Measurements from ENCODE around the gene OTUD1. TPM values are rescaled to one million over a fixed set of nuclear protein-coding genes. Genes with fewer than 3 reads are reported as not detected.

The OTUD1 gene
- total RNA-seq, 2 donors from 2014 or later = 13.3 to 18.4 TPM

- peaks cover 9% of the 10 kb centered on the region for H3K4me1 Mint-ChIP-seq (ENCODE audit: low read depth)
- H3K36me3 Mint-ChIP-seq (ENCODE audit: insufficient read depth in 2 of 2) = no peaks in the 10 kb centered on the region
- no peak overlapping the region for H3K27ac Mint-ChIP-seq
- no peaks in the 10 kb centered on the region for H3K27me3 Mint-ChIP-seq (ENCODE audit: low read depth)
- ATAC-seq (replicated peaks in 1 of 2) (no peak), DNase-seq (no peak)
- H3K4me3 Mint-ChIP-seq = no peak overlapping the region
- no peaks in the 10 kb centered on the region for H3K9me3 Mint-ChIP-seq
These were observed 18.9 kb downstream of the OTUD1 start for GRCh38 chr10:23457632-23458417.

GRCh38 chr10:23459308-23459939 lies 20.5 kb downstream of the OTUD1 start:
- H3K27ac Mint-ChIP-seq = no peak overlapping the region
- H3K36me3 Mint-ChIP-seq (ENCODE audit: insufficient read depth in 2 of 2) = no peaks in the 10 kb centered on the region
- ATAC-seq (replicated peaks in 1 of 2) (no peak), DNase-seq (no peak)
- no peak overlapping the region for H3K4me3 Mint-ChIP-seq
- no peaks in the 10 kb centered on the region for H3K27me3 Mint-ChIP-seq (ENCODE audit: low read depth)
- peaks cover 9% of the 10 kb centered on the region for H3K4me1 Mint-ChIP-seq (ENCODE audit: low read depth)
- H3K9me3 Mint-ChIP-seq = no peaks in the 10 kb centered on the region

- Mint-ChIP-seq H3K27me3 (ENCODE audit: low read depth) (no peaks in the 10 kb centered on the region), H3K27ac (no peak overlapping the region), H3K9me3 (no peaks in the 10 kb centered on the region), H3K36me3 (ENCODE audit: insufficient read depth in 2 of 2) (no peaks in the 10 kb centered on the region), H3K4me1 (ENCODE audit: low read depth) (peaks cover 9% of the 10 kb centered on the region), H3K4me3 (no peak overlapping the region)
- ATAC-seq (replicated peaks in 1 of 2) (no peak), DNase-seq (no peak)
These were observed 22.7 kb downstream of the OTUD1 start for GRCh38 chr10:23461557-23461956.

GRCh38 chr10:23467012-23467411 lies 28.1 kb downstream of the OTUD1 start:
- DNase-seq = no peak
- H3K4me3 Mint-ChIP-seq = no peak overlapping the region
- no peak for ATAC-seq (replicated peaks in 1 of 2)

GRCh38 chr10:23467548-23467947 lies 28.7 kb downstream of the OTUD1 start:
- DNase-seq (no peak), ATAC-seq (replicated peaks in 1 of 2) (no peak)
- no peaks in the 10 kb centered on the region for H3K36me3 Mint-ChIP-seq (ENCODE audit: insufficient read depth in 2 of 2)
- H3K27me3 Mint-ChIP-seq (ENCODE audit: low read depth) = peaks cover 38% of the 10 kb centered on the region
- H3K4me3 Mint-ChIP-seq = no peak overlapping the region
- no peak overlapping the region for H3K27ac Mint-ChIP-seq
- no peaks in the 10 kb centered on the region for H3K4me1 Mint-ChIP-seq (ENCODE audit: low read depth)
- H3K9me3 Mint-ChIP-seq = peaks cover 0 to 2% of the 10 kb centered on the region in 2 donors

More at GRCh38 chr10:23467012-23467411, 28.1 kb downstream of the OTUD1 start:
- Mint-ChIP-seq H3K27me3 (ENCODE audit: low read depth) (peaks cover 38% of the 10 kb centered on the region), H3K9me3 (peaks cover 0 to 2% of the 10 kb centered on the region in 2 donors), H3K4me1 (ENCODE audit: low read depth) (no peaks in the 10 kb centered on the region), H3K27ac (no peak overlapping the region), H3K36me3 (ENCODE audit: insufficient read depth in 2 of 2) (no peaks in the 10 kb centered on the region)

GRCh38 chr10:23469596-23470237 lies 30.8 kb downstream of the OTUD1 start:
- Mint-ChIP-seq H3K27ac (no peak overlapping the region), H3K4me3 (no peak overlapping the region), H3K4me1 (ENCODE audit: low read depth) (peaks cover 6% of the 10 kb centered on the region), H3K9me3 (peaks cover 0 to 2% of the 10 kb centered on the region in 2 donors), H3K27me3 (ENCODE audit: low read depth) (peaks cover 38% of the 10 kb centered on the region), H3K36me3 (ENCODE audit: insufficient read depth in 2 of 2) (no peaks in the 10 kb centered on the region)
- no peak for DNase-seq
- ATAC-seq (replicated peaks in 1 of 2) = no peak

- Mint-ChIP-seq H3K27me3 (ENCODE audit: low read depth) (peaks cover 35% of the 10 kb centered on the region), H3K36me3 (ENCODE audit: insufficient read depth in 2 of 2) (no peaks in the 10 kb centered on the region), H3K4me1 (ENCODE audit: low read depth) (peaks cover 6% of the 10 kb centered on the region), H3K27ac (no peak overlapping the region), H3K9me3 (peaks cover 0 to 2% of the 10 kb centered on the region in 2 donors), H3K4me3 (no peak overlapping the region)
- no peak for ATAC-seq (replicated peaks in 1 of 2)
- no peak for DNase-seq
These were observed 33.3 kb downstream of the OTUD1 start for GRCh38 chr10:23472181-23472580.

- H3K27me3 Mint-ChIP-seq (ENCODE audit: low read depth) = peaks cover 18% of the 10 kb centered on the region
- no peak overlapping the region for H3K4me3 Mint-ChIP-seq
- H3K27ac Mint-ChIP-seq = no peak overlapping the region
- no peak for ATAC-seq (replicated peaks in 1 of 2)
- H3K9me3 Mint-ChIP-seq = no peaks in the 10 kb centered on the region
- peaks cover 6% of the 10 kb centered on the region for H3K4me1 Mint-ChIP-seq (ENCODE audit: low read depth)
- H3K36me3 Mint-ChIP-seq (ENCODE audit: insufficient read depth in 2 of 2) = no peaks in the 10 kb centered on the region
- no peak for DNase-seq
These were observed 35.2 kb downstream of the OTUD1 start for GRCh38 chr10:23474081-23474480.

- Mint-ChIP-seq H3K9me3 (no peaks in the 10 kb centered on the region), H3K36me3 (ENCODE audit: insufficient read depth in 2 of 2) (no peaks in the 10 kb centered on the region), H3K27me3 (ENCODE audit: low read depth) (peaks cover 13% of the 10 kb centered on the region), H3K4me3 (no peak overlapping the region), H3K27ac (no peak overlapping the region), H3K4me1 (ENCODE audit: low read depth) (peaks cover 6% of the 10 kb centered on the region)
- DNase-seq = no peak
- no peak for ATAC-seq (replicated peaks in 1 of 2)
These were observed 35.8 kb downstream of the OTUD1 start for GRCh38 chr10:23474626-23475025.

- ATAC-seq (replicated peaks in 1 of 2) = no peak
- no peaks in the 10 kb centered on the region for H3K36me3 Mint-ChIP-seq (ENCODE audit: insufficient read depth in 2 of 2)
- no peak for DNase-seq
- H3K4me1 Mint-ChIP-seq (ENCODE audit: low read depth) = peaks cover 4% of the 10 kb centered on the region
- H3K4me3 Mint-ChIP-seq = no peak overlapping the region
- peaks cover 9% of the 10 kb centered on the region for H3K27me3 Mint-ChIP-seq (ENCODE audit: low read depth)
- no peaks in the 10 kb centered on the region for H3K9me3 Mint-ChIP-seq
- no peak overlapping the region for H3K27ac Mint-ChIP-seq
These were observed 39.7 kb downstream of the OTUD1 start for GRCh38 chr10:23478570-23478969.

- H3K4me1 Mint-ChIP-seq (ENCODE audit: low read depth) = no peaks in the 10 kb centered on the region
- peaks cover 9% of the 10 kb centered on the region for H3K27me3 Mint-ChIP-seq (ENCODE audit: low read depth)
- H3K9me3 Mint-ChIP-seq = no peaks in the 10 kb centered on the region
- H3K4me3 Mint-ChIP-seq = no peak overlapping the region
- DNase-seq (no peak), ATAC-seq (replicated peaks in 1 of 2) (no peak)
- no peak overlapping the region for H3K27ac Mint-ChIP-seq
- no peaks in the 10 kb centered on the region for H3K36me3 Mint-ChIP-seq (ENCODE audit: insufficient read depth in 2 of 2)
These were observed 41.1 kb downstream of the OTUD1 start for GRCh38 chr10:23479798-23480473.

GRCh38 chr10:23481363-23481961 lies 42.6 kb downstream of the OTUD1 start:
- no peak for DNase-seq
- Mint-ChIP-seq H3K36me3 (ENCODE audit: insufficient read depth in 2 of 2) (no peaks in the 10 kb centered on the region), H3K27me3 (ENCODE audit: low read depth) (peaks cover 9% of the 10 kb centered on the region), H3K9me3 (no peaks in the 10 kb centered on the region), H3K4me1 (ENCODE audit: low read depth) (no peaks in the 10 kb centered on the region), H3K4me3 (no peak overlapping the region), H3K27ac (no peak overlapping the region)
- ATAC-seq (replicated peaks in 1 of 2) = no peak

- Mint-ChIP-seq H3K4me1 (ENCODE audit: low read depth) (peaks cover 12% of the 10 kb centered on the region), H3K36me3 (ENCODE audit: insufficient read depth in 2 of 2) (no peaks in the 10 kb centered on the region), H3K9me3 (peaks cover 0 to 2% of the 10 kb centered on the region in 2 donors), H3K27me3 (ENCODE audit: low read depth) (peaks cover 20% of the 10 kb centered on the region), H3K4me3 (no peak overlapping the region), H3K27ac (no peak overlapping the region)
- DNase-seq (no peak), ATAC-seq (replicated peaks in 1 of 2) (no peak)
These were observed 51.2 kb downstream of the OTUD1 start for GRCh38 chr10:23490115-23490514.

Data from activated T-cell treated with anti-CD3 and anti-CD28 coated beads, Interleukin-2, amount 50 U/mL, for 72 hours (primary cell).